ACC112 (cell line): ENCODE measurements around the gene DAPK2.

Experiments used
- H2AFZ ChIP-seq: fragments of 200-600 bp; sonication (generic); one replicate; pipeline ENCODE4 v1.6.0; 2017; ENCODE audit warnings: antibody characterized with exemption, low read length; ENCODE audit not compliant: unreplicated experiment
- H3K27ac ChIP-seq: fragments of 200-600 bp; sonication (generic); 2 replicates; pipeline ENCODE4 v1.5.1; 2014; ENCODE audit warnings: low read depth, mild to moderate bottlenecking, antibody characterized with exemption, low read length, moderate library complexity
- H3K27me3 ChIP-seq: fragments of 200-600 bp; sonication (generic); 2 replicates; pipeline ENCODE4 v1.6.1; 2014; ENCODE audit warnings: mild to moderate bottlenecking, antibody characterized with exemption, low read length, moderate library complexity, mixed read lengths; ENCODE audit not compliant: insufficient read depth
- H3K36me3 ChIP-seq: fragments of 200-600 bp; sonication (generic); 2 replicates; pipeline ENCODE4 v1.6.1; 2016; ENCODE audit warnings: mild to moderate bottlenecking, antibody characterized with exemption, low read length, moderate library complexity, mixed read lengths; ENCODE audit not compliant: insufficient read depth
- H3K4me1 ChIP-seq: fragments of 200-600 bp; sonication (generic); one replicate; pipeline ENCODE4 v1.6.1; 2016; ENCODE audit warnings: low read length, mixed read lengths; ENCODE audit not compliant: insufficient read depth, unreplicated experiment, control insufficient read depth
- H3K4me3 ChIP-seq: fragments of 200-600 bp; sonication (generic); 2 replicates; pipeline ENCODE4 v1.5.1; 2014; ENCODE audit warnings: mild to moderate bottlenecking, low read depth, low read length
- H3K79me2 ChIP-seq: fragments of 200-600 bp; sonication (generic); one replicate; pipeline ENCODE4 v1.6.0; 2016; ENCODE audit warnings: low read length; ENCODE audit not compliant: control insufficient read depth, unreplicated experiment, insufficient read depth

DAPK2 gene

DNA sequence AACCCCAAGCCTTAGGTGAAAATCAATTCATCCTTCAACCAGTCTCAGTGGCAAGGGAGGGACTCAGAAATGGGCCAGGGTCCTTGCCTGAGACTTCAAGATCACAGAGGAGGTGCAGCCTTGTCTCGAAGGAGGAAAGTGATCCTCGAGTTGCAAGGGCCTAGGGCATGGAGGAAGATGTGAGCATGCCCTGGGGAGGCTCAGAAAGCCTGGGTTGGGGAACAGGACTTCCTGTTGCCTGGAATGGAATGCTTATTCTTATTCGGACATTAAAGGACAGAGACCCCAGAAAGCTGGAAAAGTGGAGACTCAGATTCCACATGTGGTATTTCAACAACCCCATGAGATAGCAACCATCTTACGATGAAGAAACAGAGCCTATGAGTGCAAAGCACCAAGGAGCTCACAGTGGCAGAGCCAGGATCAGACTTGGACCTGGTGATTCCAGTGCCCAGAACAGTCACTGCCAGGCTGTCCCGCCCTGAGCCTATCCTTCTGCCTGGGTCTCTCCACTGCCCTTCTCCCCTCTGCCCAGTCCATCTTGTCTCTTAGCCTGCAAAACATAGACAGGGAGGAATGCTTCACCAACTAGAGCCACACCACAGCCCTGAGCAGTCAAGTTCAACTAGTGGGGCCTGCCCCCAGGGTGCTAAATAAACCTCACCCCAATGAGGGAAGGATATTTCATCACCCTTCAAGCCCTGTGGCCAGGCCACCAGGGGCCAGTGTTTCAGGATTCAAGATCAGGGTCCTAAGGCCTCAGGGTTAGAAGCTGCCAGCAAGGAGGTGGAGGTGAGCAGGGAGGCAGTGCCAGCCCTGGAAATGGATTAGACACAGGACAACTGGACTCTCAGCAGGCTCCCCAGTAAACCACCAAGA is 21.9 kb downstream of the DAPK2 start:
- Histone ChIP-seq H2AFZ (no peak overlapping the region), H3K36me3 (no peaks in the 10 kb centered on the region)

DNA sequence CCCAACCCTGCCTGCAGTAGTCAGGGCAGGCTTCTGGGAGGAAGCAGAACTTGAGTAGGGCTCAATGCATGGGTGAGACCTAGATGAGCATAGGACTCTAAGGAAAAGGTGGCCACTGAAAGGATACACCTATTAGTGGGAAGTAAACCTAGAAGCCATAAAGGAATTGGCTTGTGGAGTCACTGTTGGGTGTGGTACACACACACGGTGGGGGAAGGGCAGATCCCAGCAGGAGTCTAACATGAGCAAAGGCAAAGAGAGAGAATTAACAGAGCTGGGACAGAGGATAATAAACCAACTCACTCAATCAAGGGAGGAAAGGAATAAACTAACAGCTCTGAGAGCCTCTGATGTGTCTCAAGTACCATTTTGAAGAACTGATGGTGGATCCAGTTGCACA is 23.1 kb downstream of the DAPK2 start:
- H3K79me2 ChIP-seq = no peaks in the 10 kb centered on the region
- peaks cover 21% of the 10 kb centered on the region for H3K4me1 ChIP-seq
- H3K27ac ChIP-seq = no peak overlapping the region
- peaks cover 40% of the 10 kb centered on the region for H3K27me3 ChIP-seq
- H3K4me3 ChIP-seq = no peak overlapping the region
- H3K36me3 ChIP-seq = no peaks in the 10 kb centered on the region
- H2AFZ ChIP-seq = no peak overlapping the region

More for the DNA sequence above, 21.9 kb downstream of the DAPK2 start:
- H3K27me3 ChIP-seq = peaks cover 40% of the 10 kb centered on the region
- no peaks in the 10 kb centered on the region for H3K79me2 ChIP-seq
- H3K4me1 ChIP-seq = peaks cover 20% of the 10 kb centered on the region
- H3K4me3 ChIP-seq = no peak overlapping the region
- H3K27ac ChIP-seq = no peak overlapping the region

DNA sequence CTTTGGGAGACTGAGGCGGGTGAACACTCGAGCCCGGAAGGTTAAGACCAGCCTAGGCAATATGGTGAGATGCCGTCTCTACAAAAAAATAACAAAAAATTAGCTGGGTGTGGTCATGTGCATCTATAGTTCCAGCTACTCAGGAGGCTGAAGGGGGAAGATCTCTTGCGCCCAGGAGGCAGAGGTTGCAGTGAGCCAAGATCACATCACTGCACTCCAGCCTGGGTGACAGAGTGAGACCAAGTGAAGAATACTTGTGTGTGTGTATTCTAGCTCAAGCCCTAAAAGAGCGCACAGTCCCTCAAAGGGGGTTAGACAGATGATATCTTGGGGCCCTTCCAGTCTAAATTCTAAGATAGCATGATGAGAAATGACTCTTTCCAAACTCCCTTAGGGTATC is 23.7 kb downstream of the DAPK2 start:
- Histone ChIP-seq H3K36me3 (no peaks in the 10 kb centered on the region), H3K79me2 (no peaks in the 10 kb centered on the region), H3K4me3 (no peak overlapping the region), H3K27ac (no peak overlapping the region), H3K27me3 (peaks cover 40% of the 10 kb centered on the region), H3K4me1 (peaks cover 24% of the 10 kb centered on the region), H2AFZ (no peak overlapping the region)

DNA sequence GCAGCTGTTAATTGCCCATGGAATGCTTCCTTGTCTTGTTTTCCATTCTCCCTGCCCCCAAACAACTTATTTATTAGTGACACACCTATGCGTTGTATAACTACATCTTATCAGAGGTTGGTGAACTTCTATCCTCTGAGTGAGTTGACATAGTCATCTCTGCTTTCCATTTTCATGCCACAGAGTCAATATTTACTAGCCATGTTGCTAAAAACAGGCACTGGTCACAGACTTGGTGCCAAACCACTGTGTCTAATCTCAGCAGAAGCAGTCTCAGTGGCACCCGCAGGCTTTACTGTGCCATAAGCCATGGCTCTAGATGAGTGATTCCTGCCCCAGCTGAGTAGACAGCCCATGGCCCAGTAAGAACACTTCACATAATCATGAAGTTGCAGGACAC is 26.5 kb downstream of the DAPK2 start:
- Histone ChIP-seq H3K79me2 (no peaks in the 10 kb centered on the region), H3K4me3 (no peak overlapping the region), H3K27ac (no peak overlapping the region), H3K4me1 (peaks cover 22% of the 10 kb centered on the region), H2AFZ (no peak overlapping the region), H3K27me3 (peaks cover 40% of the 10 kb centered on the region), H3K36me3 (no peaks in the 10 kb centered on the region)

DNA sequence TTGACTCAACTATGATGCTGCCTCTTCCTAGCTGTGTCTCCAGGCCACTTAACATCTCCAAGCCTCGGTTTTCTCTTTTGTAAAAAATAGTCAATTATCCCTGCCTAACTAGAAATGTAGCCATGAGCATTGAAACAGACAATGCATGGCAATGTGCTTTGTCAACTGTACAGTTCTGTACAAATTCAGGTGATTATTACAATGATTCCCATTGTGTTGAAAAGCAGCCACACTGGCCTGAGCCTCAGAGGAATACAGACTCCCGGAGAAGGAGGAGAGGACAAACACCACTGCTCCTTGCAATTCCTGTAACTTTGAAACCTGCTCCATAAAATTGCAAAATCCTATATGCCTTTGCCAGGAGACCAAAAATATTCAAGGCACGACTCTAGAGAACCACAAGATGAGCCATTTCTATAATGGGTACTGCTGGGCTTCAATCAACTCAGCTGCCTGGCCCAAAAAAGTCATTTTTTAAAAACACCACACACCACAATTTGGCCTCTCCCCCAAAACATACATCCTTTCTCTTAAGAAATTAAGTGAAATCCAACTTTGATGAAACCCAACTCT is 28.6 kb downstream of the DAPK2 start:
- no peaks in the 10 kb centered on the region for H3K36me3 ChIP-seq
- H2AFZ ChIP-seq = no peak overlapping the region
- H3K4me3 ChIP-seq = no peak overlapping the region
- H3K4me1 ChIP-seq = peaks cover 23% of the 10 kb centered on the region
- no peaks in the 10 kb centered on the region for H3K79me2 ChIP-seq
- peaks cover 29% of the 10 kb centered on the region for H3K27me3 ChIP-seq
- no peak overlapping the region for H3K27ac ChIP-seq

DNA sequence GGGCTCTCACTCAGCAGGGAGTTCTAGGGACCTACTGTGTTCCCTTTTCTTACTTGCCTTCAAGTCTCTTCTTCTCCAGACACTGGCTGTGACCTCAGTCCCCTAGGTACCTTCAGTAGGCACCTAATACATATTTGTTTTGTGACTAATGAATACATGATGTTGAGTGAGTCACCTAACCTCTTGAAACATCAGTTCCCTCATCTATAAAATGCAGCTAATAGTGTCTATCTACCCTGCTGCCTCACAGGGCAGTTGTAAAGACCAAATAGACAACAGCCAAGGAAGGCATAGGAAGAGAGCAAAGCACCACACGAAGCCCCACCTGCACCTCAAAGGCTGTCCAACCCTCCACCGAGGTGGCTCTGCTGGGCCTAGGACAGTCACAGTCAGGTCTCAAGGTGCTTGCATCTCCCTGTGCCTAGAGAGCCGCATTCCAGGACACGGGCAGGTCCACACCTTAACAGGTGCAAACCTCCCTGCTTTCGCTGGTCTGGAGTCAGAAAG is 29.1 kb downstream of the DAPK2 start:
- Histone ChIP-seq H3K27me3 (peaks cover 24% of the 10 kb centered on the region), H3K4me1 (peaks cover 23% of the 10 kb centered on the region), H3K36me3 (no peaks in the 10 kb centered on the region), H3K27ac (no peak overlapping the region), H3K4me3 (no peak overlapping the region), H3K79me2 (no peaks in the 10 kb centered on the region), H2AFZ (no peak overlapping the region)

DNA sequence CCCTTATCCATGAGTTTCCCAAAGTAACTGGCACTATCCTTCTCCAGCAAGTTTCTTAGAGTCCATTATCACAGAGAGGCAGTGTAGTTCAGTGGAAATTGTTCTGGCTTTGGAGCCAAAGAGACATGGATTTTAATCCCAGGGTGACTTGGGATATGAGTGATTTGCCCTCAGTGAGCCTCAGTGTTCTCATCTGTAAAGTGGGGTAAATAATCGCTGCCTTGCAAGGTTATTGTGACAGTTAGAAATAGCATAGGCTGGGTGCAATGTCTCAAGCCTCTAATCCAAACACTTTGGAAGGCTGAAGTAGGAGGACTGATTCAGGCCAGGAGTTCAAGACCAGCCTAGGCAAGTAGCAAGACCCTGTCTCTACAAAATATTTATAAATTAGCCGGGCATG is 30.0 kb downstream of the DAPK2 start:
- Histone ChIP-seq H3K4me1 (peaks cover 23% of the 10 kb centered on the region), H3K36me3 (no peaks in the 10 kb centered on the region), H3K4me3 (no peak overlapping the region), H3K27me3 (peaks cover 15% of the 10 kb centered on the region), H2AFZ (no peak overlapping the region), H3K79me2 (no peaks in the 10 kb centered on the region), H3K27ac (no peak overlapping the region)

DNA sequence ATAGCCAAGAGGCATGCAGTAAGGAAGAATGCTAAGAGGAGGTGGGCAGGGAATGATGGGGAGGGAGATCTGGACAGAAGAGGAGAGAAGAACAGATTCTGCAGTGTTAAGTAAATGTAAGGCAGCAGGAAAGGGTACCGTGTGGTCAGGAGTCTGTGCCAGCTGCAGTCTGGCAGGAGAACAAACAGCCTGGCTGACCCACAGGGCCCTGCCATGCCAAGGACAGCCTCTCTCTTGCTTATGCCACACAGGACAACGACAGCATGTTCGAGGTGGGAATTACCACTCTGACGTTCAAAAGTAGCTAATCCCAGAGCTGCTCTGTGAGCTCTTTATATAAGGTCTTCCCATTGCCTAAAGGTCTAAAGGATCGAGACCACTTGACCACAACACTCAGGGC is 31.3 kb downstream of the DAPK2 start:
- Histone ChIP-seq H3K79me2 (no peaks in the 10 kb centered on the region), H3K4me3 (no peak overlapping the region), H2AFZ (no peak overlapping the region), H3K27me3 (peaks cover 2% of the 10 kb centered on the region; the same call in 1 of the 2 replicates), H3K27ac (no peak overlapping the region), H3K36me3 (no peaks in the 10 kb centered on the region), H3K4me1 (peaks cover 34% of the 10 kb centered on the region)

DNA sequence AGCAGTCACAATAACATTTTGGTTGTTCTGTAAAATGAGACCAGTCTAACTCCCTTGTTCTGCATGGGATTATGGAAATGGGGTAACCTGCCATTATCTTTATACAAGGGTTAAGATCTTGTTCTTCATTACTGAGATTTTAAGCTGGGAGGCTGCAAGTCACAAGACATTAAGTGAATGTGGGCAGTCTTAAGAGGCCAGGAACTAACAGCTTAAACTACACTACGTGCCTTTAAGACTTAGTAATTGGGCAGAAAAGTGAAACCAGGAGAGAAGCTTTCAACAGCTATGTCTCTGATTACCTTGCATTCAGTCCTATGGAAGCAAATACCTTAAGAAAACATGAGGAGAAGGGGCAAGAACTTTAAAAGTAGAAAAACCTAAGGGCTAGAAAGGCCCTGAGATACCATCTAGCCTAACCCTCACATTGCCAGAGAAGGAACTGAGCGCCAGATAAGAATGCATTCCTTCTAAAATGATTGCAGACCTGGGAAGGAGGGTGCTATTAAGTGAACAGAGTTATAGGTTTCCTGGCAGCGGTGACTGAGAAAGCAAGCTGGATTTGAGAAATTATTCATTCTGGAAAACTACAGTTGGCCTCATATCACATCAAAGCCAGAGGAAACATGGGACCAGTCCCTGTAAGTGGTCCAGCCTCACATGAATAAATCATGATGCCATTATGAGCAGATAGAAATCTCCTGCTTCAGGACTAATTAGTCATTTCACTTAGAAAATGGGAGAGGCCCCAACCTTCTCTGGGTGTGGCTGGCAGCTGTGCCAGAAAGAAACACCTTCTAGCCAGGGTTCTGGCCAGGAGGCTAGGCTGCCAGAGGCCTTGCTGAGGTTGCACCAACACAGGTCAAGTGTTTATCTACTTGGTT is 32.9 kb downstream of the DAPK2 start:
- no peaks in the 10 kb centered on the region for H3K27me3 ChIP-seq
- no peaks in the 10 kb centered on the region for H3K36me3 ChIP-seq
- peaks cover 48% of the 10 kb centered on the region for H3K4me1 ChIP-seq
- no peak overlapping the region for H3K4me3 ChIP-seq
- H3K27ac ChIP-seq = no peak overlapping the region
- H3K79me2 ChIP-seq = no peaks in the 10 kb centered on the region
- no peak overlapping the region for H2AFZ ChIP-seq

DNA sequence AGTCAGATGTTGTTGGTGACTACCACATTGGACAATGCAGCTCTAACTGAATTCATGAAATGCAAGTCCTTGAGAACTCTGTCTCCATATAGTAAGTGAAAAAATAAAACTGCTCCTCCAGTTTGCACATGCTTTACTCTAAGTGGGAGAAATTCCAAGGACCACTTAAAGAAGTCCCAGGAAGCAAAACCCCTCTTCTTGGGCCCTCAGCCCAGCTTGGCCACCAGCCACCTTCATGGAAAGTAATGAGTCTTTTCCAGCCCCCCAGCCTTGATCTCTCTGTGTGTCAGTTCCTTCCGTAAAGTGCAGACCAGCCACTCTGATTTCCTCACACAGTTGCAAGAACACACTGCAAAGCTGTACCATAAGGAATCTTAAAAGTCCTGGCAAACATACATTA is 34.5 kb downstream of the DAPK2 start:
- Histone ChIP-seq H3K27ac (no peak overlapping the region), H3K27me3 (0 out of 2 replicates have a peak, but pooled peaks cover 3% of the 10 kb centered on the region), H3K4me1 (peaks cover 34% of the 10 kb centered on the region), H2AFZ (no peak overlapping the region), H3K4me3 (no peak overlapping the region), H3K36me3 (no peaks in the 10 kb centered on the region), H3K79me2 (no peaks in the 10 kb centered on the region)
